Fibroblast of lung (primary cell): ENCODE results near the gene CDH4. TPM values are rescaled to one million over a fixed set of nuclear protein-coding genes. Genes with fewer than 3 reads are reported as not detected.

Source experiments
- DNase-seq, 2 donors: peaks; one replicate each; pipeline versions ENCODE4 v3.0.0 to v3.0.0-alpha.2; 2010; ENCODE audit warnings: low read depth in 2 of 2
- H2AFZ ChIP-seq: 2 replicates; pipeline ENCODE4 v1.5.1; 2012; ENCODE audit warnings: low read length, control low read depth, inconsistent platforms
- H3K27ac ChIP-seq: 2 replicates; pipeline ENCODE4 v1.5.1; 2011; ENCODE audit warnings: low read length, control low read depth; ENCODE audit not compliant: insufficient read depth
- H3K27me3 ChIP-seq: 2 replicates; pipeline ENCODE4 v1.5.1; 2011; ENCODE audit warnings: mild to moderate bottlenecking, low read length; ENCODE audit not compliant: control insufficient read depth, insufficient read depth
- H3K36me3 ChIP-seq: 2 replicates; pipeline ENCODE4 v1.5.1; 2011; ENCODE audit warnings: low read length; ENCODE audit not compliant: control insufficient read depth, insufficient read depth
- H3K4me1 ChIP-seq: 2 replicates; pipeline ENCODE4 v1.5.1; 2011; ENCODE audit warnings: low read length; ENCODE audit not compliant: control insufficient read depth, insufficient read depth; ENCODE audit errors: extremely low read depth
- H3K4me2 ChIP-seq: 2 replicates; pipeline ENCODE4 v1.5.1; 2011; ENCODE audit warnings: low read length, control low read depth; ENCODE audit not compliant: insufficient read depth; ENCODE audit errors: extremely low read depth
- H3K4me3 ChIP-seq, 4 experiments: fragments of 200-600 bp in 1 of 4; sonication (generic) in 1 of 4; replicated peaks in 1 of 4; 2 replicates each; pipeline ENCODE4 v1.5.1; 2011 to 2016; ENCODE audit warnings: low read length in 4 of 4, low read depth in 3 of 4, mild to moderate bottlenecking in 3 of 4, control low read depth in 2 of 4, inconsistent platforms in 1 of 4, mixed read lengths in 1 of 4; ENCODE audit not compliant: insufficient read depth in 1 of 4; ENCODE audit errors: control extremely low read depth in 1 of 4
- H3K79me2 ChIP-seq: 2 replicates; pipeline ENCODE4 v1.5.1; 2012; ENCODE audit warnings: mild to moderate bottlenecking, low read length, inconsistent platforms; ENCODE audit not compliant: control insufficient read depth, insufficient read depth
- H3K9ac ChIP-seq: 2 replicates; pipeline ENCODE4 v1.5.1; 2011; ENCODE audit warnings: mild to moderate bottlenecking, low read length, control low read depth; ENCODE audit not compliant: insufficient read depth
- H3K9me3 ChIP-seq: 2 replicates; pipeline ENCODE4 v1.5.1; 2012; ENCODE audit warnings: low read depth, low read length; ENCODE audit not compliant: control insufficient read depth, insufficient read depth
- H4K20me1 ChIP-seq: 2 replicates; pipeline ENCODE4 v1.5.1; 2011; ENCODE audit warnings: low read length; ENCODE audit not compliant: control insufficient read depth, insufficient read depth; ENCODE audit errors: extremely low read depth
- EZH2 ChIP-seq: IDR thresholded peaks from 2 replicates; pipeline ENCODE4 v1.5.1; 2012; ENCODE audit warnings: low read length, control low read depth, mild to moderate bottlenecking; ENCODE audit errors: missing control alignments
- polyA plus RNA-seq, 2 donors: library from polyadenylated mRNA; depleted of rRNA in 1 of 2; stranded (reverse) in 1 of 2; unstranded in 1 of 2; fragments of >200 nt; gene quantifications; 2 replicates each; pipeline ENCODE4 v1.2.1, GENCODE V29; 2011 to 2012; ENCODE audit warnings: missing spikeins in 1 of 2
- total RNA-seq: library from RNA; depleted of rRNA; stranded (reverse); fragments of >200 nt; gene quantifications from 2 replicates; pipeline ENCODE4 v1.2.1, GENCODE V29; 2014
- TF ChIP-seq, protein P1 (sequence below), 2 donors: IDR thresholded peaks in 1 of 2; conservative IDR thresholded peaks in 1 of 2; 1 replicate in 1 of 2; 2 replicates in 1 of 2; pipeline ENCODE4 v1.5.1; 2011 to 2012; ENCODE audit warnings: low read length in 2 of 2, control low read depth in 1 of 2, inconsistent platforms in 1 of 2, low read depth in 1 of 2, mild to moderate bottlenecking in 1 of 2

The CDH4 gene
- total and polyA plus RNA-seq, 2 donors (not counting 1 experiment from before 2014, with no cell fraction given): 4.8 to 6.8 TPM

DNA sequence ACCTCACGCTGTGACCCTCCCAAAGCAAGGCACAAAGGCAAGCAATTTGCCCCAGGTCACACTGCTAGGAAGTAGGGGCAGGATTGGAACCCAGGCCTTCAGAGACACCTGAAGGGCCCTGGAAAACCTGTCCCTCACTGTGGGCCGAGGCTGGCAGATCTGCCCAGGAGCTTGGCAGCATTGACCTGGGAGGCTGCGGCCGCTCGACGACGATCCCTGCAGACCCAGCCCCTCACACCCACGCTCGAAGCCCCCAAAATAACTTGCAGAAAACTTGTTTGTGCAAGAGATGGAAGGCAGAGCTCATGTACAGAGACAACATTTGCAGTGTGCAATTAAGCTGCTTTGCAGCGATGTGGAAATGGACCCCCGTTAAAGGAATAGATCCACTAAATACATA lies 562.2 kb downstream of the CDH4 start:
- Histone ChIP-seq H4K20me1 (no peaks in the 10 kb centered on the region), H3K4me3 (no peak overlapping the region), H3K9me3 (no peaks in the 10 kb centered on the region), H3K27me3 (no peaks in the 10 kb centered on the region), H3K4me1 (no peaks in the 10 kb centered on the region), H3K9ac (no peak overlapping the region), H3K27ac (no peak overlapping the region), H3K36me3 (no peaks in the 10 kb centered on the region), H2AFZ (no peak overlapping the region), H3K79me2 (no peaks in the 10 kb centered on the region), H3K4me2 (no peak overlapping the region)
- TF ChIP-seq EZH2: no peak
- TF ChIP-seq, protein P1, sequence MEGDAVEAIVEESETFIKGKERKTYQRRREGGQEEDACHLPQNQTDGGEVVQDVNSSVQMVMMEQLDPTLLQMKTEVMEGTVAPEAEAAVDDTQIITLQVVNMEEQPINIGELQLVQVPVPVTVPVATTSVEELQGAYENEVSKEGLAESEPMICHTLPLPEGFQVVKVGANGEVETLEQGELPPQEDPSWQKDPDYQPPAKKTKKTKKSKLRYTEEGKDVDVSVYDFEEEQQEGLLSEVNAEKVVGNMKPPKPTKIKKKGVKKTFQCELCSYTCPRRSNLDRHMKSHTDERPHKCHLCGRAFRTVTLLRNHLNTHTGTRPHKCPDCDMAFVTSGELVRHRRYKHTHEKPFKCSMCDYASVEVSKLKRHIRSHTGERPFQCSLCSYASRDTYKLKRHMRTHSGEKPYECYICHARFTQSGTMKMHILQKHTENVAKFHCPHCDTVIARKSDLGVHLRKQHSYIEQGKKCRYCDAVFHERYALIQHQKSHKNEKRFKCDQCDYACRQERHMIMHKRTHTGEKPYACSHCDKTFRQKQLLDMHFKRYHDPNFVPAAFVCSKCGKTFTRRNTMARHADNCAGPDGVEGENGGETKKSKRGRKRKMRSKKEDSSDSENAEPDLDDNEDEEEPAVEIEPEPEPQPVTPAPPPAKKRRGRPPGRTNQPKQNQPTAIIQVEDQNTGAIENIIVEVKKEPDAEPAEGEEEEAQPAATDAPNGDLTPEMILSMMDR (conservative IDR thresholded peaks at IDR 0.05 in 1 of 2, IDR thresholded peaks at IDR 0.05 in 1 of 2; ENCODE audit: low read depth in 1 of 2, low read length in 2 of 2): no peak
- no peak for DNase-seq

DNA sequence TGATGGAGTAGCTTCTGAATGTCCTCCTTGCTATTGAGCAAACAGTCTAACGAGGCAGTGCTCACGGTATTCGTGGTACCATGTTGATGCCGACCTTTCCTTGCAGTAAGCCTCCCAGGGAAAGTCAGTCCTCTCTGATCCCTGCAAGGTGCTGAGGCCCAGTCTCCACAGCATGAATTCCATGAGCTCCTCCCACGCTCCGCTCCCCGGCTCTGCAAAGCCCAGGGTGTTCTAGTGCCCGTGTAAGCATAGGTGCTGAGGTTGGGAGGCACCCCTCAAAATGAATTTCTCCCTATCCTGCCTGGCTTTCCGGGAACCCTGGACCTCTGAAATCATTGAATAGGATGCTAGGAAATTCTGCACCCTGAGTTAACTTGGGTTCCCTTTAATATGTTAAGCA lies 562.7 kb downstream of the CDH4 start:
- no peaks in the 10 kb centered on the region for H3K4me1 ChIP-seq
- H3K4me3 ChIP-seq: no peak overlapping the region
- no peak overlapping the region for H3K4me2 ChIP-seq
- no peaks in the 10 kb centered on the region for H3K79me2 ChIP-seq
- no peak for DNase-seq
- no peaks in the 10 kb centered on the region for H3K36me3 ChIP-seq
- H3K27ac ChIP-seq: no peak overlapping the region
- H3K27me3 ChIP-seq: no peaks in the 10 kb centered on the region
- TF ChIP-seq, protein P1 (conservative IDR thresholded peaks at IDR 0.05 in 1 of 2, IDR thresholded peaks at IDR 0.05 in 1 of 2; ENCODE audit: low read depth in 1 of 2, low read length in 2 of 2): no peak
- no peak for TF ChIP-seq EZH2
- H3K9ac ChIP-seq: no peak overlapping the region
- H2AFZ ChIP-seq: no peak overlapping the region
- H3K9me3 ChIP-seq: no peaks in the 10 kb centered on the region
- no peaks in the 10 kb centered on the region for H4K20me1 ChIP-seq

DNA sequence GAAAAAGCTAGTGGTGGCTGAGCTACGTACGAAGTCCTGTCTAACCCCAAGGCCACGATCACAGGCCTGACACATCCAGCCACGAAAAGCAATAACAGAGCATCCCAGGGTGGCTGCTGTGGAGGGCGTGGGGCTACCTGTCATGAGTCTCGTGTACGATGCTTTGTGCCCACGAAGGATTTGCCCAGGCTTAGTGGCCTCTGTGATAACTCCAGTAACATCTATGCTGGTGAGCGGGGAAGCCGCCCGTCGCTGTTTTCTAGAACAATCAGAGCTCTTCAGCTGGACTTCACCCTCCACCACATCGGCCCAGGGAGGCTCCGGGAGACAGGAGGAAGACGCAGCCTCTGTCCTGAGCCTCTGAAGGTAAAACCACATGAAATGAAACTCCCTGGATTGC lies 563.1 kb downstream of the CDH4 start:
- no peak overlapping the region for H3K4me2 ChIP-seq
- H2AFZ ChIP-seq: no peak overlapping the region
- no peaks in the 10 kb centered on the region for H3K79me2 ChIP-seq
- no peak overlapping the region for H3K9ac ChIP-seq
- no peaks in the 10 kb centered on the region for H3K9me3 ChIP-seq
- H3K27ac ChIP-seq: no peak overlapping the region
- H3K4me3 ChIP-seq: no peak overlapping the region
- H3K27me3 ChIP-seq: no peaks in the 10 kb centered on the region
- no peaks in the 10 kb centered on the region for H4K20me1 ChIP-seq
- TF ChIP-seq EZH2: no peak
- TF ChIP-seq, protein P1 (conservative IDR thresholded peaks at IDR 0.05 in 1 of 2, IDR thresholded peaks at IDR 0.05 in 1 of 2; ENCODE audit: low read depth in 1 of 2, low read length in 2 of 2): no peak
- H3K36me3 ChIP-seq: no peaks in the 10 kb centered on the region
- no peaks in the 10 kb centered on the region for H3K4me1 ChIP-seq
- DNase-seq: no peak
